Effector memory CD8-positive, alpha-beta T cell (primary cell): Measurements from ENCODE around the gene PRKCD.
A peak's percentile ranks its signal among the peaks of the same experiment; 100 is the strongest.

Source experiments
- ATAC-seq: fragments of 150-1000 bp; cut with Tn5 transposase; replicated peaks from 2 replicates; pipeline ENCODE4 v1.10.0; 2021; ENCODE audit warnings: mild to moderate bottlenecking, moderate library complexity
- DNase-seq, 3 experiments: peaks; one replicate each; pipeline ENCODE4 v3.0.0; 2021
- H3K27ac Mint-ChIP-seq, 2 donors: one replicate each; pipeline ENCODE4 v1.8.0; 2022; ENCODE audit warnings: mild to moderate bottlenecking in 2 of 2, mixed read lengths in 2 of 2, moderate library complexity in 2 of 2
- H3K27me3 Mint-ChIP-seq, 2 donors: one replicate each; pipeline ENCODE4 v1.8.0; 2022; ENCODE audit warnings: mixed read lengths in 2 of 2
- H3K36me3 Mint-ChIP-seq: one replicate; pipeline ENCODE4 v1.8.0; 2022; ENCODE audit warnings: mild to moderate bottlenecking, moderate library complexity, mixed read lengths; ENCODE audit not compliant: insufficient read depth
- H3K4me1 Mint-ChIP-seq, 2 donors: one replicate each; pipeline ENCODE4 v1.8.0; 2022; ENCODE audit warnings: low read depth in 2 of 2, mixed read lengths in 2 of 2
- H3K4me3 Mint-ChIP-seq, 2 donors: one replicate each; pipeline ENCODE4 v1.8.0; 2022; ENCODE audit warnings: mild to moderate bottlenecking in 2 of 2, mixed read lengths in 2 of 2, moderate library complexity in 2 of 2
- H3K9me3 Mint-ChIP-seq, 2 donors: one replicate each; pipeline ENCODE4 v1.8.0; 2022; ENCODE audit warnings: mixed read lengths in 2 of 2

Gene PRKCD

DNA sequence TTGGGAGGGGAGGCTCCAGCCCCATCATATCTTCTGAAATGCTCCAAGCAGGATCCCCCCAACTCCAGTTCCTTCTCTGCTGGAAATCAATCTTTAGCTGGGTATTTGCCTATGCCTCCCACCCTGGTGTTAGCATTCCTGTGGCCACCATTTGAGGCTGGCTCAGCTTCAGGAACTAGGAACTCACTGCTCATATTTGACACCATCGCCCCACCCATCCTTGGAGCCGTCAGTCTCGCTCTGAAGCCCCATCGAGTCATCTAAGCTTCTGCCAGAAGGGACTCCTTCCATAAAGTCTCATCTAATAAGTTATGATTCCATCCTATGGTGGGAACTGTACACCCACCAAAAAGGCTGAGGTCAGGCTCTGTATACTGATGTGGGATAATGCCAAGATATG is 26.4 kb downstream of the PRKCD start:
- Mint-ChIP-seq H3K27ac (peak overlapping the region in 1 of 2 donors; percentile 75), H3K4me1 (peaks cover 0 to 3% of the 10 kb centered on the region in 2 donors), H3K9me3 (no peaks in the 10 kb centered on the region), H3K27me3 (no peaks in the 10 kb centered on the region), H3K4me3 (no peak overlapping the region), H3K36me3 (peaks cover 84% of the 10 kb centered on the region)
- DNase-seq: no peak
- ATAC-seq: no peak

DNA sequence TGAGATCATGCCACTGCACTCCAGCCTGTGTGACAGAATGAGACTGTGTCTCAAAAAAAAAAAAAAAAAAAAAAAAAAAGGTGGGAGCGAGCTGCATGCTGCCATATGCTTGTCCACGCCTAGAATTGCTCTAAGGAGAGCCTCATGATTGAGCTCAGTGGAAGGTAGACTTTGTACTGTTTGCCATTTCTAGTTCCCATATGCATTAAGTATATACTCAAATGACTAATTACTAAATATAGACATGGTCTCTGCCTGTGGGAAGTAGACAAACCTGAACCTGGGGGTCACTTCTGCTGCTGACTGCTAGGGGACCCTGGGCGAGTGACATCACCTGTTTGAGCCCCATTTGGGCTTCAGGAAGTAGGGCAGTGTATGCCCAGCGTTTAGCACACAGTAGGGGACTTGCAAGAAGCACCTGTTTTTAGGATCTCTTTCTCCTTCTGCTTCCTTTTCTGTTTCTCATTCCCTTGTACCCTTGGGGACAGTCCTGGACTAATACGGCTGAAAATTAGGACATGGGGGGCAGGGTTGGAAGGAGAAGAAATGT is 27.2 kb downstream of the PRKCD start:
- H3K36me3 Mint-ChIP-seq: peaks cover 83% of the 10 kb centered on the region
- peaks cover 3 to 7% of the 10 kb centered on the region in 2 donors for H3K4me1 Mint-ChIP-seq
- H3K27me3 Mint-ChIP-seq: no peaks in the 10 kb centered on the region
- DNase-seq: no peak
- ATAC-seq: no peak
- H3K27ac Mint-ChIP-seq: no peak overlapping the region
- H3K4me3 Mint-ChIP-seq: no peak overlapping the region
- H3K9me3 Mint-ChIP-seq: no peaks in the 10 kb centered on the region

DNA sequence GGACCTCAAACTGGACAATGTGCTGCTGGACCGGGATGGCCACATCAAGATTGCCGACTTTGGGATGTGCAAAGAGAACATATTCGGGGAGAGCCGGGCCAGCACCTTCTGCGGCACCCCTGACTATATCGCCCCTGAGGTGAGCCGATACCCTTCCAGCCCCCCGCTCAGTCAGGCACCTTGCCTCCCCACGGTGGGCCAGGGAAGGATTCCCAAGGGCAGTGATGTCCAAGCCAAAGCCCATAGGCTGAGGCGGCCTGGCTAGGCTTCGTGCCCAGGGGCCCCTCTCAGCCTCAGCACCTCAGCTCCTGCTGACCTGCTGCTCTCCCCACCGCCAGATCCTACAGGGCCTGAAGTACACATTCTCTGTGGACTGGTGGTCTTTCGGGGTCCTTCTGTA is 27.7 kb downstream of the PRKCD start:
- peaks cover 81% of the 10 kb centered on the region for H3K36me3 Mint-ChIP-seq
- H3K27me3 Mint-ChIP-seq: no peaks in the 10 kb centered on the region
- H3K4me3 Mint-ChIP-seq: no peak overlapping the region
- DNase-seq (no peak), ATAC-seq (no peak)
- no peaks in the 10 kb centered on the region for H3K9me3 Mint-ChIP-seq
- H3K27ac Mint-ChIP-seq: no peak overlapping the region
- H3K4me1 Mint-ChIP-seq: peaks cover 3 to 7% of the 10 kb centered on the region in 2 donors

DNA sequence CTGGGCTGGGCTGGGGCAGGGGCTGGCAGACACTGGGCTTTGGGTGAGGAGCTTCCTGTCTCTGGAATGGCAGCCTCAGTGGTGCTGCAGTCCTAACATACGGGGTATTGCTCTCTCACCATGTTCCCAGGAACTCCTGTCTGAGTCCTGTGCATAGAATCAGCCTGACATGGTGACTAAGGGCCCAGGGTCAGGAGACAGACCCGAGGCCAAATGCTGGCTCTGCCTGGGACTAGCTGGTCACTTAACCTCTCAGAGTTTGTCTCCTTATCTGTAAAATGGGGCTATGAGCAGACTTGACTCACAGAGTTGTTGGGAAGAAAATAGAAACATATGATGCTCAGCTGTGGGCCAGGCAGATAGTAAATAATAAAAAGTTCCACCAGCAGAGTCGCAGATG is 28.3 kb downstream of the PRKCD start:
- Mint-ChIP-seq H3K9me3 (no peaks in the 10 kb centered on the region), H3K4me3 (no peak overlapping the region), H3K27me3 (no peaks in the 10 kb centered on the region), H3K36me3 (peaks cover 79% of the 10 kb centered on the region), H3K27ac (no peak overlapping the region), H3K4me1 (peaks cover 3 to 7% of the 10 kb centered on the region in 2 donors)
- ATAC-seq: no peak
- DNase-seq: no peak

DNA sequence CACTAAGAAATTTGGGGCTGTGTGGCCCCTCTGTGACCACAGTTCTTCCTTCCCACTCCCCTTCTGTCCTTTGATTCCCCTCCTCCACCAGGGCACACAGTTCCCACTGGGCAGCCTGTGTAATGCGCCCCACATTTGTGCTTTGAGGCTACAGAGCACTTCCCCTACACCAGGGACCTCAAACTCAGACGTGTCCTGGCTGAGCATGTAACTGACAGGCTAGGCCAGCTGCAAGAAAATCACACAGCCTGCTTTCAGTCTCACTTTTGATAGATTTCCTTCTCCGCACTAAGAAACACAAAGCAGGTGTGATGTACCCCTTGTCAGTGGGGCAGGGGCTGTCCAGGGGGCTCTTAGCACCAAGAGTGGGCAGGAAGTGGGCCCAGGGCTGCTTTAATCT is 29.6 kb downstream of the PRKCD start:
- no peak for DNase-seq
- Mint-ChIP-seq H3K4me3 (no peak overlapping the region), H3K9me3 (no peaks in the 10 kb centered on the region), H3K4me1 (peaks cover 10 to 12% of the 10 kb centered on the region in 2 donors), H3K27me3 (no peaks in the 10 kb centered on the region), H3K36me3 (peaks cover 70% of the 10 kb centered on the region), H3K27ac (peak overlapping the region in 1 of 2 donors; percentile 22)
- no peak for ATAC-seq

DNA sequence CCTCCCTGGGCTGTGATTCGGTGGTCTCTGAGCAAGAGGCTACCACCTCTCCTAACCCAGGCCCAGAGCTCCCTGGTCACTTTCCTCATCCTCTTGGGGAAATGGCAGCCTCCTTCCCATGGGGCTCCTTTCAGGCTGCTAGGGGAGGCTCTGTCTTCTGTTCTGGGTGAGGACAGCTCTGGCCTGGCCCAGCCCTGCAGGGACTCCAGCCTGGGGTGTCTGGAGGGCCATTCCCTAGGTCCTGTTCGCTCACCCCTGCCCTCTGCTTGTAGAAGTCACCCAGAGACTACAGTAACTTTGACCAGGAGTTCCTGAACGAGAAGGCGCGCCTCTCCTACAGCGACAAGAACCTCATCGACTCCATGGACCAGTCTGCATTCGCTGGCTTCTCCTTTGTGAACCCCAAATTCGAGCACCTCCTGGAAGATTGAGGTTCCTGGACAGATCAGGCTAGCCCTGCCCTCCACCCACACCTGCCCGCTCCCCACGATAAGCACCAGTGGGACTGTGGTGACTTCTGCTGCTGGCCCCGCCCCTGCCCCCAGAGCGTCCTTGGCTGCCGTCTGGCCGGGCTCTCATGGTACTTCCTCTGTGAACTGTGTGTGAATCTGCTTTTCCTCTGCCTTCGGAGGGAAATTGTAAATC is 30.9 kb downstream of the PRKCD start:
- peak overlapping the region in 1 of 2 donors; percentile 70 for H3K27ac Mint-ChIP-seq
- peaks cover 59% of the 10 kb centered on the region for H3K36me3 Mint-ChIP-seq
- H3K4me1 Mint-ChIP-seq: peaks cover 11 to 12% of the 10 kb centered on the region in 2 donors
- no peaks in the 10 kb centered on the region for H3K9me3 Mint-ChIP-seq
- no peak for DNase-seq
- no peaks in the 10 kb centered on the region for H3K27me3 Mint-ChIP-seq
- no peak overlapping the region for H3K4me3 Mint-ChIP-seq
- ATAC-seq: no peak

DNA sequence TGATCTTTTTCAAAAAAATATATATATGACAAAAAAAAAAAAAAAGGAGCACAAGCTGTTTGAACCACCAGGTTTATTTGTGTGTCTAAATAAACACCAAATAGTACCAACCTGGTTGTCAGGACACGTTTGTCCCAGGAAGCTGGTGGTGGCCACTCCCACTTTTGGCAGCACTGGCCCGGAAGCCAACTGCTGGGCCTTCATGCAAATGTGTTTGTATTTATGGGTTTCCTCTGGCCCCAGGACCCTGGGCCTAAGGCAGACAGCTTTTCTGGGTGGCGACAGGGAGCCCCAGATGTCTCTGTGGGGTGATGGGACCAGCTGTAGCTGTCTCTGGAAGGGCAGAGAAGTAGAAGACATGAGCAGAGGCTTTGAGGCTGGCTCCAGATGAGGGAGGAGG is 31.6 kb downstream of the PRKCD start:
- Mint-ChIP-seq H3K9me3 (no peaks in the 10 kb centered on the region), H3K27ac (peak overlapping the region; percentile 70 to 81), H3K4me1 (peaks cover 11 to 12% of the 10 kb centered on the region in 2 donors), H3K4me3 (peak overlapping the region in 1 of 2 donors; percentile 3), H3K27me3 (no peaks in the 10 kb centered on the region), H3K36me3 (peaks cover 52% of the 10 kb centered on the region)
- no peak for ATAC-seq
- no peak for DNase-seq

DNA sequence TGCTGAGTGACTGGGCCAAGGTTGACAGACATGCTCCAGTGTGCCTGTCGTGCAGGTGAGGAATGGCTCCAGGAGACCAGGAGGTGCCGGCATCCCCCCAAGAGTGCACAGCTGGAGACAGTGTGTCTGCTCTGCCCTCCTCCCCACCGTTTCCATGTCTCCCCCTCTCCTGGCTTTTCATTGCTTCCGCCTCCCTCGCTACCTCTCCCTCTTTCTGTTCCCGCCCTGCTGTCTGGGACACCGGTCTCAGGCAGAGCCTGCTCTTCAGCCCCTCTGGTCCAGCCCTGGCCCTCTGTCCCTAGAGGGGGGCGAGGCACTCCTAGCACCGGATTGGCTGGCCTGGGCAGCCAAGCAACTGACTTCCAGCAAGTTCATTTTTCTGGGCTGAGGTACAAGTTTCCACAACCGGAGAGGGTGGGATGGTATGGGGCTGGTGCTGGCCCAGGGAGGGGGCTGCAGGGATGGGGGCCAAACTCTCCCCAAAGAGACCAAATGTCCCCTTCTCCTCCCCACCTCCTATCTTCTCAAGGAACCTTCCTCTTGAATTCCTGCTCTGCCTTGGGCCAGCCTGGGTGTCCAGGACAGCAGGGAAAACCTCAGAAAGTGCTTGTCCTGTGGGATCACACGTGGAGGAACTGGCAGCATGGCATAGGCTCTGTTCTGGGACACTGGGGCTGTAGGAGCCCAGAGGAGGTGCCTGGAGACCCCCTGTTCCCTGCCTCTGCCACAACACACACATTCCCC is 32.6 kb downstream of the PRKCD start:
- H3K9me3 Mint-ChIP-seq: no peaks in the 10 kb centered on the region
- peak overlapping the region; percentile 15 to 70 for H3K27ac Mint-ChIP-seq
- no peak for ATAC-seq
- no peak for DNase-seq
- peaks cover 11 to 12% of the 10 kb centered on the region in 2 donors for H3K4me1 Mint-ChIP-seq
- H3K36me3 Mint-ChIP-seq: peaks cover 44% of the 10 kb centered on the region
- H3K4me3 Mint-ChIP-seq: no peak overlapping the region
- peaks cover 0 to 6% of the 10 kb centered on the region in 2 donors for H3K27me3 Mint-ChIP-seq

DNA sequence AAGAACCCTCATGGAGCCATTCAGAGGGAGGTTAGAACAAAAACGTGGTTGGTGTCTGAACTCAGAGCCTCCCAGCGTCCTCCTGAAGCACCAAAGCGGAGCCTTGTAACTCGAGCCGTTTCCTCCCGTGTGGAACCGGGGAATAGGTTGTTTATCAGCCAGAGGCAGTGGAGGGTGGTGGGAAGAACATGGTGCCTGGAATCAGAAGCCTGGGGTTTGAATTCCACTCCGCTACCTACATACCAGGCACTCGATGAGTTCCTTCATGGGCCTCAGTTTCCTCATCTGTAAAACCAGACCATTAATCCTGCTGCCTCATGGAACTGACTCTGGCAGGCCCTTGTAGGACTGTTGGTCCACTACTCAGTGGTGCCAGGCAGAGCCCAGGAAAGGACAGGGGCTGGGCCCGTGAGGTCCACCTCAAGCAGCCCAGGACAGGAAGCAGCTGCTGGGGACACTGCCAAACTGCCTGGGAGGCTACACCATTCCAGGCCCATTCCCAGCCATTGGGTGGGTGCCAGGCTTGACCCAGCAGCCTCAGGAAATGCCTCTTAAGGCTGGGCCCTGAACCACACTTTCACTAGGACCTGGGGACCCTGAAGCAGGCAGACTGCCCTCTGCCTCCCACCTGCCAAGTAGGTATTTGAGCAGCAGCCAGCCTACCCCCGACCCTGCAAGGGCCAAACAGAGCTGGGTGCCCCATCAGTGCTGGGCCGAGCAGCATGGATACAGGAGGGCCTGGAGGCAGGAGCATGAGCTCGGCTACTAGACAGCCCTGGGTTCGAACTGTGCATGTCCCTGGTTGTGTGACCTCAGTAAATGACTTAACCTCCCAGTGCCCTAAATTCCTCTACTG is 33.4 kb downstream of the PRKCD start:
- Mint-ChIP-seq H3K4me3 (no peak overlapping the region), H3K4me1 (peaks cover 11 to 12% of the 10 kb centered on the region in 2 donors), H3K9me3 (no peaks in the 10 kb centered on the region), H3K27me3 (peaks cover 0 to 7% of the 10 kb centered on the region in 2 donors), H3K27ac (peak overlapping the region in 1 of 2 donors; percentile 70), H3K36me3 (peaks cover 36% of the 10 kb centered on the region)
- ATAC-seq: no peak
- no peak for DNase-seq

DNA sequence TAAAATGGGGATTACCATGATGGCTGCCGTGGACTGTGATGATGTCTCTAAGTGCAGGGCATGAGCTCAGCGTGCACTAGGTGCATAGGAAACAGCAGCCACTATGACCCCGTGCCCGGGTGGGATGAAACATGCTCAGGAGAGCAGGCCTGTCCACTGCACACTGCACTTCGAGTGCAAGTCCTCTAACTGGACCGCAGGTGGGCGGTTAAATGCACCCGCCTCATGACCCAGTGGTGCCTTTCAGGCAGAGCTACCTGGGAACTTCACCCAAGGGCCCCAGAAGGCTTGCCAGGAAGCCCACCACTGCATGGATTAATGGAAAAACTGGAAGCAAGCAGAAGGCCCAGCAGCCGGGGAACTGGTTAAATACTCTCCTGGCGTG is 34.0 kb downstream of the PRKCD start:
- peaks cover 11% of the 10 kb centered on the region in 2 donors for H3K4me1 Mint-ChIP-seq
- H3K36me3 Mint-ChIP-seq: peaks cover 30% of the 10 kb centered on the region
- H3K4me3 Mint-ChIP-seq: no peak overlapping the region
- no peaks in the 10 kb centered on the region for H3K9me3 Mint-ChIP-seq
- H3K27me3 Mint-ChIP-seq: peaks cover 0 to 7% of the 10 kb centered on the region in 2 donors
- DNase-seq (no peak), ATAC-seq (no peak)
- H3K27ac Mint-ChIP-seq: no peak overlapping the region

DNA sequence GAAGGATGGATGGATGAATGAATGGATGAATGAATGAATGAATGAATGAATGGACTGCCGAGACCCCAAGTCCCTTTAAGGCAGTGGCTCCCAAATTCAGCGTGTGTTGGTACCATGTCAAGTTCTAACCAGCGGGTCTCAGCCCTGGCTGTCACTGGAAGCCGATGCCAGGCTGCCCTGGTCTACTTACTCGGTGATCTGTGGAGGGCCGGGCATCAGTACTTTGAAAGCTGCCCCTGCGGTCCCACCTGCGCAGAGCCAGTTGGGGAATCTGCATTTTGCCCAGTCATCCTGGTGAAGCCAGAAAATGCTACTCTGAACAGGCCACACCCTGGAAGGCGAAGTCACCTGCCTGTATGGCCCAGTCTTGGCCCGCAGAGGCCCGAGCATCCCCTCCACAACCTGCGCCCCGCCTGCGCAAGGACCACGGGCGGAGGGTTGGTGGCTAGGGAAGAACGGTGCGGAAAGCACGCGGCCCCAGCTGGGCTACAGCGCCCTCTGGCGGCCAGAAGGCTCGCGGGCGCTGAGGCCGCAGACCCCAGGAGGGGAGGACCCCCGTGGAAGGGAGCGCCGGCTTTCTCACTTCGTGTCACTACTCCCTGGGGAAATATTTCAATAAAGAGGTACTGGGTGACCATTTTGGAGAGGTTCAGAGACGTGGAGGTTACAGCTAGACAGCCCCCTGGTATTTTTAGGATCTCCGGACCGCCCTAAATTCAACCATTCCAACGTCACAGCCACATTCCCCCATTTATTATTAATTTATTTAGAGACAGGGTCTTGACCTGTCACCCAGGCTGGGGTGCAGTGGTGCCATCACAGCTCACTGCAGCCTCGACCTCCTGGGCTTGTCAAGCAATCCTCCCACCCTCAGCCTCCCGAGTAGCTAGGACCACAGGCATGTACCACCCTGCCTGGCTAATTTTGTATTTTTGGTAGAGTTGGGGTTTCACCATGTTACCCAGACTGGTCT is 34.9 kb downstream of the PRKCD start:
- no peak overlapping the region for H3K4me3 Mint-ChIP-seq
- H3K36me3 Mint-ChIP-seq: peaks cover 21% of the 10 kb centered on the region
- H3K27ac Mint-ChIP-seq: no peak overlapping the region
- DNase-seq: peak; percentile 50 to 59 (median 52)
- ATAC-seq: peak; percentile 73
- peaks cover 5 to 7% of the 10 kb centered on the region in 2 donors for H3K27me3 Mint-ChIP-seq
- no peaks in the 10 kb centered on the region for H3K9me3 Mint-ChIP-seq
- H3K4me1 Mint-ChIP-seq: peaks cover 11% of the 10 kb centered on the region in 2 donors

DNA sequence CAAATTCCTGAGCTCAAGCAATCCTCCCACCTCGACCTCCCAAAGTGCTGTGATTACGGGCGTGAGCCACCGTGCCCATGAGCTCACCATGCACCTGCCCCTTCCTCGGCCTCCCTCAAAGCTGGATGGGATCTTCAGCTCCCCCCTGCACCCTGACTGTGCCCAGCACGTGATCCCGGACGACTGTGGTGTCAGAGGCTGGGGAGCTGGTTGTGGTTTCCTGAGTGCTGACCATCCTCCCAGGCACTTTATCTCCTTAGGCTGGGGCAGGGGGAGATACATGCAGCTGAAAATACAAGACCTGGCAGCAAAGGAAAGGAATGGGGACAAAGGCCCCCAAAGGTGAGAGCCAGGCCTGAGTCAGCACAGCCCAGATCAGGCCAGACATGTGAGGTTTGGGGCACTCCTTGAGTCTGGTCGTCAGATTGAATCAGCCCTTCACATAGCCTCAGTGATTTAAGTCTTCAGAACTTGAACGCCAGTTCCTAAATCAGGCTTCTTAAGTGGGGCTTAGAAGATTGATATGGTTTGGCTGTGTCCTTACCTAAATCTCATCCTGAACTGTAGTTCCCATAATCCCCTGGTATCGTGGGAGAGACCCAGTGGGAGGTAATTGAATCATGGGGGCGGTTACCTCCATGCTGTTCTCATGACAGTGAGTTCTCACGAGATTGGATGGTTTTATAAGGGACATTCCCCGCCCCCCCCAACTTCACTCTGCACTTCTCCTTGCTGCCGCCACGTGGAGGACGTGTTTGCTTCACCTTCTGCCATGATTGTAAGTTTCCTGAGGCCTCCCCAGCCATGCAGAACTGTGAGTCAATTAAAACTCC is 35.8 kb downstream of the PRKCD start:
- peak; percentile 41 for ATAC-seq
- no peak overlapping the region for H3K4me3 Mint-ChIP-seq
- peaks cover 6 to 7% of the 10 kb centered on the region in 2 donors for H3K27me3 Mint-ChIP-seq
- H3K4me1 Mint-ChIP-seq: peaks cover 11% of the 10 kb centered on the region in 2 donors
- no peaks in the 10 kb centered on the region for H3K9me3 Mint-ChIP-seq
- H3K27ac Mint-ChIP-seq: no peak overlapping the region
- no peak for DNase-seq
- peaks cover 17% of the 10 kb centered on the region for H3K36me3 Mint-ChIP-seq
